Adipose tissue (tissue), 3 donors: Measurements from ENCODE around the gene AOAH. TPM values are rescaled to one million over a fixed set of nuclear protein-coding genes. Genes with fewer than 3 reads are reported as not detected.
"Not testable (repeated sequence)": the region's sequence is repeated elsewhere in the genome, so short reads cannot be mapped to it uniquely, and the experiment has no call there.

Source experiments
- H3K27ac ChIP-seq: one replicate; pipeline ENCODE4 v1.5.1; 2013; ENCODE audit warnings: low read depth, low read length
- WGBS, 3 donors: extraction: QIAGEN DNeasy Blood & Tissue Kit; methylation state at CpG; one replicate each; pipeline ENCODE4 v1.1.7; 2013; 5-methylcytosine and 5-hydroxymethylcytosine counted together
- polyA plus RNA-seq, 3 donors: library from polyadenylated mRNA; stranded (reverse); fragments of 200-250 nt; gene quantifications; one replicate each; pipeline ENCODE4 v1.2.3, GENCODE V29; 2013
- donor health status: healthy with polysubstance abuse.
- donor health status: Bipolar disorder and iron deficiency.
- donor health status: healthy.

The AOAH gene
- polyA plus RNA-seq, 3 donors = 1.3 to 12.6 (median 5.2) TPM

DNA sequence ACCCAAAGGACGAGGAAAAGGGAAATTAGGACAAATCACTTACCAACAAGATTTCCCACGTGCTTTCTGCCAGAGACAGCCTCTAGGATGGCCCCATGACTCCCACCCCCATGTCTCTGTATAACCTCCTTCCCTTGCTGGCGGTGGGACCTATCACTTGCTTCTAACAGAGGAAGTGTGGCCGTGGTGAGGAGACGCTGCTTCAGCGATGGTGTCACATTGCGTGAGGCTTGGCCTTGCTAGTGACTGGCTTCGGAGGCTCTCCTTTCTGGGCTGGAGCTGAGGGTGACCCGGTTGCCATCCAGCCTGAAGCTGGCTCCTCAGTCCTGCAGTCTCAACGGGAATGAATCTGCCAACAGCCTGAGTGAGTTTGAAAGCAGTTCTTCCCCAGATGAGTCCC, 210.9 kb downstream of the AOAH start:
- 87 to 96% (median 89%) methylated on average over 10 of the region's 10 CpGs for WGBS, 3 donors
- H3K27ac ChIP-seq = no peak overlapping the region

GRCh38 chr7:36512616-36513015, 211.7 kb downstream of the AOAH start:
- H3K27ac ChIP-seq = no peak overlapping the region
- WGBS, 3 donors = 57 to 83% (median 71%) methylated on average over 4 of the region's 4 CpGs

GRCh38 chr7:36509962-36510361, 214.3 kb downstream of the AOAH start:
- WGBS, 3 donors = 78 to 88% (median 87%) methylated on average over 9 of the region's 9 CpGs

GRCh38 chr7:36507475-36508440, 216.5 kb downstream of the AOAH start:
- no peak overlapping the region for H3K27ac ChIP-seq
- 64 to 66% (median 66%) methylated on average over 9 of the region's 9 CpGs for WGBS, 3 donors

More at GRCh38 chr7:36509962-36510361, 214.3 kb downstream of the AOAH start:
- H3K27ac ChIP-seq = no peak overlapping the region

DNA sequence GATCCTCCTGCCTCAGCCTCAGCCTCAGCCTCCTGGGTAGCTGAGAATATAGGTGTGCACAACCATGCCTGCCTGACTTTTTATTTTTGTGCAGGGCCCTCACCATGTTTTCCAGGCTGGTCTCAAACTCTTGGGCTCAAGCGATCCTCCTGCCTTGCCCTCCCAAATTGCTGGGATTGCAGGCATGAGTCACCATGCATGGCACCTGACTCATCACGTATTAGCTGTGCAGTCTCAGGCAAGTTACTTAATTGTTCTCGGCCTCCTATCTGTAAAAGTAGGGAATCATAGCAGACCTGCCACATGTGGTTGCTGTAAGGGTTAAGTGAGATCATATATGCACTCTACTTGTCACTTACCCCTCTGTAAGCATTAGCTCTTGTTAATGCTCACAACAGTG, 217.5 kb downstream of the AOAH start:
- no peak overlapping the region for H3K27ac ChIP-seq
- WGBS, 3 donors = 90 to 97% (median 96%) methylated on average over 3 of the region's 3 CpGs

DNA sequence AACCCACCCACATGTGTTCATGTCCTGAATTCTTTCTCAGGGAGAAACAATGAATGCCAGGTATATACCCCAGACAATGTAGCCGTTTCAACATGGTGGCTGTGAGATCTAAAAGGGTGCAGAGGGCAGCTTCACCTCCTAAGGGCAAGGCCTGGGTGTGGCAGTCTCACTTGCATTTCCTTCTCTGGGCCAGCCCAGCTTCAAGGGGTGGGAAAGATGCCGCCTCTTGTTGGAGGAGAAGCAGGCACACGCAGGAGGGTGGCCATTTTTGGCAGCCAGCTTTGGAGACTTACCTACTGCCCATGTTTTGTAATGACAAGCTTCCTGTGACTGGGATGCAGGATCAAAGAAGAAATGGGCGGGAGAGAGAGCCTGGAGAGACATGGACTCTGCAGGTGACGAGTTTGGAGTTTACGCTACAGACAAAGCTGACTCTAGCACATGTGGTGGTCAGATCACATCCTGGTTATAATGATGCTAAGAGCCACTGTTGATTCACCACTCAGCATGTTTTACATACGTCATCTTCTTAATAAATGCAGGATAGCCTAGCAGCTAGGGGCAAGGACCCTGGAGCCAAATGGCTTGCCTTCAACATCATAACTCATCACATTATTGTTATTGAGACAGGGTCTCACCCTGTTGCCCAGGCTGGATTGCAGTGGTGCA, 218.0 kb downstream of the AOAH start:
- 92 to 93% (median 93%) methylated on average over 7 of the region's 7 CpGs for WGBS, 3 donors
- no peak overlapping the region for H3K27ac ChIP-seq

- not testable (repeated sequence) for H3K27ac ChIP-seq
- 86 to 96% (median 93%) methylated on average over 5 of the region's 5 CpGs for WGBS, 3 donors
Observed at GRCh38 chr7:36504617-36505016, 219.7 kb downstream of the AOAH start.

DNA sequence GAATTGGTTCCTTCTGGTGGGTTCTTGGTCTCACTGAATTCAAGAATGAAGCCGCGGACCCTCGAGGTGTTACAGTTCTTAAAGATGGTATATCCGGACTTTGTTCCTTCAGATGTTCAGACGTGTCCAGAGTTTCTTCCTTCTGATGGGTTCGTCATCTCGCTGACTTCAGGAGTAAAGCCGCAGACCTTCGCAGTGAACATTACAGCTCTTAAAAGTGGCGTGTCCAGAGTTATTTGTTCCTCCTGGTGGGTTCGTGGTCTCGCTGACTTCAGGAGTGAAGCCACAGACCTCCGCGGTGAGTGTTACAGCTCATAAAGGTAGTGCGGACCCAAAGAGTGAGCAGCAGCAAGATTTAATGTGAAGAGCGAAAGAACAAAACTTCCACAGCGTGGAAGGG, 220.1 kb downstream of the AOAH start:
- H3K27ac ChIP-seq = not testable (repeated sequence)
- 96 to 98% (median 96%) methylated on average over 17 of the region's 17 CpGs for WGBS, 3 donors

DNA sequence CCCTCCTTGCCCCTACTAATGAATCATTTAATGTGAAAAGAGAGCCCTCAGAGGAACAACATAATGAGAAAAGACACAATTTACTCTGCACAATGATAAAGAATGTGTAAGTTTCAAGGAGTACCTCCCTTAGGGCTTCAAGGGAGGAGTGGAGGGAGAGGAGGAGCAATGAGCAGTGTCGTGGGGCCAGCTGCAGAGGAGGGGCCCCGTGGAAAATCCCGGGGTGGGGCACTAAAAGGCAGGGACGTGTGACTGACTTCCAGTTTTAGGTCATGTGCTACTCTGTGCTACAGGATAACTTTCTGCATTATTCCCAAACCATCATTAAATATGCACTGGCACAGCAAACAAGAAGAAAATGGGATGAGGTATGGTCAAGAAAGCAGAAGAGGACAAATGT, 226.5 kb downstream of the AOAH start:
- H3K27ac ChIP-seq = no peak overlapping the region
- 35 to 72% (median 37%) methylated on average over 4 of the region's 4 CpGs for WGBS, 3 donors

DNA sequence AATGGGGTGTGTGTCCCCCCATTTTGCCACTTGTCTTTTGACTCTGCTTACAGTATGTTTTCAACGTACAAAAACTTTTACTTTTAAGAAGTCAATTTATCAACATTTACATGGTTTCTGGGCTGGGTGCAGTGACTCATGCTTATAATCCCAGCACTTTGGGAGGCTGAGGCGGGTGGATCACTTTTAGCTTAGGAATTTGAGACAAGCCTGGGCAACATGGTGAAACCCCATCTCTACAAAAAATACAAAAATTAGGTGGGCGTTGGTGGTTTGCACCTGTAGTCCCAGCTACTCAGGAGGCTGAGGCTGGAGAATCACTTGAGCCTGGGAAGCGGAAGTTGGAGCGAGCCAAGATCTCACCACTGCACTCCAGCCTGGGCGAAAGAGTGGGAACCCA, 227.1 kb downstream of the AOAH start:
- WGBS, 3 donors = 86 to 91% (median 88%) methylated on average over 6 of the region's 6 CpGs

DNA sequence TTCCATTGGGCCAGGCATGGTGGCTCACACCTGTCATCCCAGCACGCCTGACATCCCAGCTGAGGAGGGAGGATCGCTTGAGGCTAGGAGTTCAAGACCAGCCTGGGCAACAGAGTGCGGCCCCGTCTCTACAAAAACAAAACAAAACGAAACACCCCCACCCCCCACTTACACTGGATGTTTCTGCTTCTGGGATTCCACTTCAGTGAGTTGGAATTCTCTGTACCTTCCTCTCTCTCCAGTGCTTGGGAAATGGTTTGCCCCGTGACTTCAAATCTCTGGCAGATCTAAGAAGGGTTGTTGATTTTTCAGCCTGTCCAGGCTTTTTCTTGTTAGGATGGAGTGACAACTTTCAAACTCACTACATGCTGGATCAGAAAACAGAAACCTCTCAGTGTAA, 227.7 kb downstream of the AOAH start:
- H3K27ac ChIP-seq = no peak overlapping the region
- WGBS, 3 donors = 94 to 97% (median 97%) methylated on average over 6 of the region's 6 CpGs

More for the DNA sequence above, 227.1 kb downstream of the AOAH start:
- H3K27ac ChIP-seq = not testable (repeated sequence)

DNA sequence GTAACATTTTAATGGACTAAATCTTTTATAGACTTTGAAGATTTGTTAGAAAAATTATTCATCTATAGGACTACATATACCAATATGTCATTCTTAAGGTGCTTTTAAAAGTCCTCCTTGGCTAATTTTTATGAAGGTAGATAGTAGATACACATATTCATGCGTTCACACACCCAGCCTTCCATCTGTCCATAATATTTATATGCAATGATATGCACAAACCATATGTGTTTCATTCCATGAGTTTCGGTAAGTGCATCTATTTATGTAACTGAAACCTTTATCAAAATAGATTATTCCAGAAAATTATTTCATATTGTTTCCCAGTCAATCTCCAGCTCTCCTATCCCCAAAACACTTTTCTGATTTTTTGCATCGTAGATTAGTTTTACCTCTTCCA, 233.0 kb downstream of the AOAH start:
- WGBS, 3 donors = 90 to 92% (median 91%) methylated on average over 3 of the region's 3 CpGs
- no peak overlapping the region for H3K27ac ChIP-seq

DNA sequence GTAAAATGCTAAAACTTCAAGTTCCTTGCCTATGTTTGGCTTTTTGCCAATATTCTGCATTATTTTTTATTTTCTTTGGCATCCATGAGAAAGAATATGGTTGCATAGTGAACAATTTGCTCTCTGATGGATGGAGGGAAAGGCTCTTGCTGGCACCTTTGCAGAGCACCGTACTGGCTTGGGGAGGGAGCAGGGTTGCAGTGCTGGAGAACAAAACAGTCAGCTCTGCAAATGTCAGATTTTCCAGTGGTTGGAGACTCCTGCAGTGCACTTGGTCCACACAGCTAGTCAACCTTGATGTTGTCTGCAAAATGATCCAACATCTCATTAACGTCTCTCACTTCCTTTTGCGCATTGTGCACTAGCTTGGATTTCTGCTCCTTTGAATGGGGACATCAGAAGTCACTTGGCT, 233.9 kb downstream of the AOAH start:
- 45 to 61% (median 46%) methylated on average over 3 of the region's 3 CpGs for WGBS, 3 donors
- H3K27ac ChIP-seq = no peak overlapping the region

GRCh38 chr7:36488672-36489071, 235.6 kb downstream of the AOAH start:
- WGBS, 3 donors = 91 to 96% (median 94%) methylated on average over 5 of the region's 5 CpGs
- not testable (repeated sequence) for H3K27ac ChIP-seq

DNA sequence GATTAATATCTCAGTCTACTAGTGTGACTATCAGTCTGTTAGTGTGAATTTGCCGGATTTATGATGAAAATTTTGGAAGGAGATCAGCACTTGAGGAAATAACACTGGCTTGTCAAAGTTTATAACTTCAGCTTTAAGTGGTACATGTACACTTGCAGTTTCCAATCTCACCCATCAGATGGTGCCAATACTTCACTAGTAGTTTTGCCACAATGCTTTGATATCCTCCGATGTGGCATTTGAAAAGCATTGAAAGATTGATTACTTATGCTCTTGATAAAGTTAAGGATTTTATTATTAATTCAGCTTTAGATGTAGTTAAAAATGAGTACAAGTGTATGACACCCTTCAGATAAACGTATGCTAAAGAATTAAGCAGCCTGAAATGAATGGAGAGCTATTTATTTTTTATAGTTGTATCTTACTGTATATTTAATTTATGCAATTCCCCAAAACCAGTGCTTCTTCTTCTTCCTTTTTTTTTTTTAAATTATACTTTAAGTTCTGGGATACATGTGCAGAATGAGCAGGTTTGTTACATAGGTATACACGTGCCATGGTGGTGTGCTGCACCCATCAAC, 236.4 kb downstream of the AOAH start:
- H3K27ac ChIP-seq = no peak overlapping the region
- 28 to 31% (median 31%) methylated on average over 4 of the region's 4 CpGs for WGBS, 3 donors

DNA sequence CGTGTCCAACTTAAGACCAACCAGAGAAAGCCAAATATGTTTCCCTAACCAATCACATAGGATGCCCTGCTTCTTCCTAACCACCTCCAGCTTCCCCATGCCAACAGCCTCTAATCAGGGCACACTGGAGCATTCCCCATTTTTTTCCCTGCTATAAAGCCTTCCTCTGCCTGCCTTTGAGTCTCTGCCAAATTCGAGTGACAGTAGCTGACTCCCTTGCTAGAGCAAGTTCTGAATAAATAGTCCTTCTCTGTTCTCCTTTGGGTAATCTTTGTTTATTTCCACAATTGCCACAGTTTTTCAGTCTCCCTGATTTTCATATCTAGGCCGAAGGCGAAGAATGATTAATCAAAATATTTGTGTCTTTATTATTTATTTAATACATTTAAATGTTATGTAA, 238.0 kb downstream of the AOAH start:
- 72 to 75% (median 75%) methylated on average over 4 of the region's 4 CpGs for WGBS, 3 donors
- H3K27ac ChIP-seq = no peak overlapping the region

DNA sequence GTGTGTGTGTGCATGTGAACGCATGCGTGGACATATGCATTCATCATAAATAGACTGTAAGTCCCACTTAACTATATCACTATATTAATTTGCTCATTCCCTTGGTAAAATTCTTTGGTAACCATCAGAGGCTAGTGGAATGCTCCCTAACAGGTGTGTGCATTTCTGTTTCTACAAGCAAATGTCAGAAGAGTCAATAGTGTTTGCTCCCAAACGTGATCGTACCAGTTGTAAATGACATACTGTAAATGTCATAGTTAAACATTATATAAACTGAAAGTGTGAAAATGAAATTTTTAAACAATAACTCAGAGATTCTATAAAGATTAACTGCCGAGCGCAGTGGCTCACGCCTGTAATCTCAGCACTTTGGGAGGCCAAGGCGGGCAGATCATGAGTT, 240.0 kb downstream of the AOAH start:
- WGBS, 3 donors = 49 to 87% (median 74%) methylated on average over 8 of the region's 8 CpGs
- H3K27ac ChIP-seq = no peak overlapping the region

DNA sequence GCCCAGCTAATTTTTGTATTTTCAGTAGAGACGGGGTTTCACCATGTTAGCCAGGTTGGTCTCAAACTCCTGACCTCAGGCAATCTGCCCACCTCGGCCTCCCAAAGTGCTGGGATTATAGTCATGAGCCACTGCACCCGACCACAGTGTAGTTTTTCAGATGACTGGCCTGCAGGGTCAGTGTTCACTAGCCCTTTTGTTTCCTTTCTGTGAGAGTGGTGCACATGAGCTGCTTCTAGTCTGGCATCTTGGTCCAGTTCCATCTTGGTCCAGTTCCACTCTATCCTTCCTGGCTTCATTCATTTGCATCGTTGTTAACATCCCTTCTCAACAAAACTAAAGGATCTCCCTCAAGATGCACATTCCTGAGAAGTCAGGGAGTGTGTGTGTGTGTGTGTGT, 240.4 kb downstream of the AOAH start:
- WGBS, 3 donors = 72 to 80% (median 78%) methylated on average over 4 of the region's 4 CpGs
- H3K27ac ChIP-seq = not testable (repeated sequence)

DNA sequence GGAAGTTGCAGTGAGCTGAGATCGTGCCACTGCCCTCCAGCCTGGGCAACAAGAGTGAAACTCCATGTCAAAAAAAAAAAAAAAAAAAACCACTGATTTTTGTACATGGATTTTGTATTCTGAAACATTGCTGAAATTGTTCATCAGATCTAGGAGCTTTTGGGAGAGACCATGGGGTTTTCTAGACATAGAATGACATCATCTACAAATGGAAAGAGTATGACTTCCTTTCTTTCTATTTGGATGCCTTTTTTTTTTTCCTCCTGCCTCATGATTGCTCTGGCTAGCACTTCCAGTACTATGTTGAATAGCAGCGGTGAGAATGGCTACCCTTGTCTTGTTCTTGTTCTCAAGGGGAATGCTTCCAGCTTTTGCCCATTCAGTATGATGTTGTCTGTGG, 245.5 kb downstream of the AOAH start:
- 92 to 96% (median 94%) methylated on average over 2 of the region's 2 CpGs for WGBS, 3 donors
- no peak overlapping the region for H3K27ac ChIP-seq
